H1 (cell line): ENCODE results near the gene CREB3. TPM values are rescaled to one million over a fixed set of nuclear protein-coding genes. Genes with fewer than 3 reads are reported as not detected.

Experiments
- RNF2 ChIP-seq: fragments of 200-900, 300-1000 bp; sonication (generic); IDR thresholded peaks from 2 replicates; pipeline ENCODE4 v1.7.1; 2016; ENCODE audit warnings: borderline replicate concordance, low read depth, mild to moderate bottlenecking, antibody characterized with exemption, low read length; ENCODE audit not compliant: poor library complexity, severe bottlenecking; ENCODE audit errors: missing control alignments
- polyA plus RNA-seq, 7 experiments: library from polyadenylated mRNA; depleted of rRNA in 3 of 7; stranded (reverse) in 5 of 7; unstranded in 2 of 7; fragments of >200 nt in 5 of 7; fragments of 200-250 nt in 2 of 7; gene quantifications; 1 replicate in 5 of 7; 2 replicates in 1 of 7; 4 replicates in 1 of 7; pipeline versions ENCODE4 v1.2.1 to v1.2.3, GENCODE V29; 2011 to 2013; ENCODE audit warnings: missing spikeins in 2 of 7, mixed read lengths in 2 of 7
- total RNA-seq: library from RNA; stranded (reverse); fragmentation: NEBNext Ultra II Directional; extraction: Animal tissue kit (Norgen Biotek cat#: 25700); gene quantifications from 2 replicates; pipeline ENCODE4 v1.2.1, GENCODE V29; 2021

Gene CREB3
- total and polyA plus RNA-seq, 2 of the 8 experiments (the other 6 are each of a cell fraction or from before 2014, with no cell fraction given): 24.4 to 25.7 TPM

DNA sequence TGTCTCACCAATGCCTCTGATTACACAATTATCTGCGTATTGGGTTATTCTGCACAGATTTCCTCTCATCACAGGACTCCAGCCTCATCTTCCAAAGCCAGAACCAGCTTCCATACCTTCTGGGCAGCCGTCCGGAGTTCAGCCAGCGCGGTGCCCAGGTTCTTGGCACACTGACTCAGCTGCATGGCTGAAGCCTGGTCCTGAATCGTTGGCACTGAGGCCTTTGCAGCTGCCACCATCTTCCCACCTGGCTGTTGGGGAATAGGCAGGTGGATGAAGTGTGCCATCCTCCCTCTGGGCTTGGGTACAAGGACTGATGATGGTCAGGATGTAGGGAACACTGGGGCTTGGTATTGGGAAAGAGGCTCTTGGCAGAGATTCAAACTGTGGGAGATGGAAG is 18.3 kb upstream of the CREB3 start (continued):
- no peak for TF ChIP-seq RNF2
